ENCODE results near the gene SCAF11. TPM values are rescaled to one million over a fixed set of nuclear protein-coding genes. Genes with fewer than 3 reads are reported as not detected.

SCAF11 gene
- total RNA-seq, 2 donors from 2014 or later, result 105 to 114 TPM

DNA sequence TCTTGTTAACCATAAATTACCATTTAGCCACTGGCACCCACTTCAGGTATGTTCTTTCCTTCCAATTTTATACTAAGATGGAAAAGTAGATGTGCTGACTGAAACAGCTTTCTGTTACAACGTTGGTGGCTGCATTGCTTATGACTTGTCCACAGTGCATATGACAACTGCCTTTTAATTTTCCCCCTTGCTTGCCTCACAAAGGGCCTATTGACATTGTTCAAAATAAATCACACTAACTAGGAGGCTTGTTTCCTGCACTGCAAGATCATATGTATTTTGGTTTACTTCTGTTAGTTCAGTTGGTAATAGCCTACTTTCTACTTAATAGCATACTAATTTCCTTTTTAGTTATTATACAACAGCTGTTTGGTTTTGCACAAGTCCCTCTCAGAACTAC is 55.4 kb downstream of the SCAF11 start:
- intact Hi-C loops (cut with DNase I), result no loop called here
- DNase-seq (ENCODE audit: low spot score), result no peak

GRCh38 chr12:45933504-45933903 is 56.9 kb downstream of the SCAF11 start:
- no peak for DNase-seq (ENCODE audit: low spot score)
- intact Hi-C loops (cut with DNase I), result no loop called here

GRCh38 chr12:45930369-45930768 is 60.0 kb downstream of the SCAF11 start:
- no peak for DNase-seq (ENCODE audit: low spot score)
- intact Hi-C loops (cut with DNase I), result no loop called here

DNA sequence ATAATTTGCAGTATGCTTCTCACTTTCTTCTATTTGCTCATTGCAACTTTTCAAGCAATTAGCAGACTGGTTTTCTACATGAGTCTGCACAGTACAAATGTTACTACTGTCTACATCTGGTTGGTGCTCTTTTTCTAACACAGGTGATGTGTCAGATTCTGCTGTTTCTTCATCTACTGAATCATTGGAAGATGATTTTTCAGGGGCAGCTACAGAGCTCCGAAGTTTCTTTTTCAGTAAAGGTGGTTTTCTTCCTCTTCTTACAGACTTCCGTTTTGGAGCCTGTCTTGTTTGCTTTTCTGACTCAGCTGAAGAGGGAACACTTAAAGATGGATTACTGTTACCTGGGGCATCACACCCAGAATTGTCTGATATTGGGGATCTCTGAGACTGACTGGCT is 62.1 kb downstream of the SCAF11 start:
- no peak for DNase-seq (ENCODE audit: low spot score)
- intact Hi-C loops (cut with DNase I), result no loop called here

DNA sequence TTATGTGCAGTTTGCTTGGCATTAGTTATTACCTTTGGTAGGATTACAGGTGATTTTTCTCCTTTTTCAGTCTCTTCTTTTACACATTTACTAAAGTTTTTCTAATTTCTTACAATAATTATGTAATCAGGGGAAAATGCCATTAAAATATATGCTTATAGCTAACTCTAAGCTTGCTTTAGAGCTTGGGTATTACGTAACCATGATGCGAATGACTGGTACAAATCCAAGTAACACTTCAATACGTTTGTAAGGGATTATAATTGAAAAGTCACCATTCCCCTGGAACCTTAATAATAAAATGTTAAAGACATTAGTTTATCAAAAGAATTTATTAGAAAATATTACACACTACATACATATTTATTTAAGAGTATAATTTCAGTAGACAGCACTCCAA is 71.6 kb downstream of the SCAF11 start:
- DNase-seq (ENCODE audit: low spot score), result no peak
- intact Hi-C loops (cut with DNase I), result no loop called here

- no peak for DNase-seq (ENCODE audit: low spot score)
- intact Hi-C loops (cut with DNase I), result no loop called here
Measured at GRCh38 chr12:45915405-45915804, 75.0 kb downstream of the SCAF11 start.

- DNase-seq (ENCODE audit: low spot score), result no peak
- intact Hi-C loops (cut with DNase I), result no loop called here
Measured at GRCh38 chr12:45914090-45914489, 76.3 kb downstream of the SCAF11 start.

GRCh38 chr12:45913631-45914030 is 76.7 kb downstream of the SCAF11 start:
- DNase-seq (ENCODE audit: low spot score), result no peak
- intact Hi-C loops (cut with DNase I), result no loop called here

- no peak for DNase-seq (ENCODE audit: low spot score)
- intact Hi-C loops (cut with DNase I), result no loop called here
Measured at GRCh38 chr12:45912774-45913173, 77.6 kb downstream of the SCAF11 start.

- DNase-seq (ENCODE audit: low spot score), result no peak
- intact Hi-C loops (cut with DNase I), result no loop called here
Measured at GRCh38 chr12:45909041-45909713, 81.2 kb downstream of the SCAF11 start.

- intact Hi-C loops (cut with DNase I), result no loop called here
- DNase-seq (ENCODE audit: low spot score), result no peak
Measured at GRCh38 chr12:45907955-45908354, 82.4 kb downstream of the SCAF11 start.

- DNase-seq (ENCODE audit: low spot score), result no peak
- intact Hi-C loops (cut with DNase I), result no loop called here
Measured at GRCh38 chr12:45898094-45898493, 92.3 kb downstream of the SCAF11 start.

GRCh38 chr12:45895961-45896360 is 94.4 kb downstream of the SCAF11 start:
- intact Hi-C loops (cut with DNase I), result no loop called here
- DNase-seq (ENCODE audit: low spot score), result no peak

GRCh38 chr12:45893240-45893639 is 97.1 kb downstream of the SCAF11 start:
- no peak for DNase-seq (ENCODE audit: low spot score)
- intact Hi-C loops (cut with DNase I), result no loop called here

- intact Hi-C loops (cut with DNase I), result no loop called here
Measured at GRCh38 chr12:45890276-45890675, 100.1 kb downstream of the SCAF11 start.

DNA sequence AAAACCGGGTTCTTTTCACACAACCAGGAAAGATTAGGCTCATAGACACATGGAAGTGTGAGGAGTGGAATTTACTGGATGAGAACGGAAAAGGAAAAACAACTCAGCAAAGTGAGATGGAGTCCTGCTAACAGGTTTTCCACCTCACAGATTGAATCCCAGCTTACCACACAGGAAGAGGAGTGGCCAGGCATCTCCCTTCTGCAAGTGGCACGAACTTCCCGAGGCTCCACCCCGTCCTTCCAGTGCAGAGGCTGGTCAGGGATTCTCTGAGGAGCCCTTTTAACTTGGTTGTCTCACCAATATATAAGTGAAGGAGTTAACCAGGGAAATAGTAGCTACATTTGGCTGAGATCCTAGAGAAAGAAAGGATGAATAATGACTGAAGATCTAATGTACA is 102.8 kb downstream of the SCAF11 start:
- DNase-seq (ENCODE audit: low spot score), result no peak

More at GRCh38 chr12:45890276-45890675, 100.1 kb downstream of the SCAF11 start:
- DNase-seq (ENCODE audit: low spot score), result no peak

DNA sequence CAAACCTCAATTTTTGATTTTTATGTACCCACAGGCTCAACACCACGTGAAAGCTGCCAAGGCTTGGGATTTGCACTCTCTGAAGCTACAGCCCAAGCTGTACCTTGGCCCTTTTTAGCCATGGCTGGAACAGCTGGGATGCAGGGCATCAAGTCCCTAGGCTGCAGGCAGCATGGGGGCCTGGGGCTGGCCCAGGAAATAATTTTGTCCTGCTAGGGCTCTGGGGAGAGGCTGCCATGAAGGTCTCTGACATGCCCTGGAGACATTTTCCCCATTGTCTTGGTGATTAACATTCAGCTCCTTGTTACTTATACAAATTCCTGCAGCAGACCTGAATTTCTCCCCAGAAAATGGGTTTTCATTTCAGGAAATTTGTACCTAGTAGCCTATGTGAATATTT is 103.7 kb downstream of the SCAF11 start:
- intact Hi-C loops (cut with DNase I), result no loop called here

More for the DNA sequence above, 102.8 kb downstream of the SCAF11 start:
- intact Hi-C loops (cut with DNase I), result no loop called here

DNA sequence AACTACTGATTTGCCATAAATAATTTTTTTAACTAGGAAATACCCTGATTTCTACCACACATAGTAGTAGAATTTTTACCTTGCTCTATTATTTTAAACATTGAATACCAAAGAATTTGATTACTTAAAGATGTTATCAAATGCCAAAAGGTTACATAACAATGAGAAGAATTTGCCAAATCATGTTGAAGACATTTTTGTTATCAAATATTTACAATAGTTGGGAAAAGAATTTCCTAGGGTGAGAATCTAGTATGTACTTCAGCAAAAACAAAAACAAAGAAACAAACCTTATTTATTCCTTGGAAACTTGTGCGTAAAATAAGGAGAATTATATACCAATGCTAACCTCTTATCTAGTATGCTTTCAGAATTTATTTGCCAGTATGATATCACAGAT is 107.2 kb downstream of the SCAF11 start:
- no peak for DNase-seq (ENCODE audit: low spot score)
- intact Hi-C loops (cut with DNase I), result no loop called here

More for the DNA sequence above, 103.7 kb downstream of the SCAF11 start:
- DNase-seq (ENCODE audit: low spot score), result no peak

GRCh38 chr12:45880533-45880932 is 109.8 kb downstream of the SCAF11 start:
- no peak for DNase-seq (ENCODE audit: low spot score)
- intact Hi-C loops (cut with DNase I), result no loop called here

GRCh38 chr12:45879363-45879895 is 110.9 kb downstream of the SCAF11 start:
- intact Hi-C loops (cut with DNase I), result no loop called here
- DNase-seq (ENCODE audit: low spot score), result no peak

DNA sequence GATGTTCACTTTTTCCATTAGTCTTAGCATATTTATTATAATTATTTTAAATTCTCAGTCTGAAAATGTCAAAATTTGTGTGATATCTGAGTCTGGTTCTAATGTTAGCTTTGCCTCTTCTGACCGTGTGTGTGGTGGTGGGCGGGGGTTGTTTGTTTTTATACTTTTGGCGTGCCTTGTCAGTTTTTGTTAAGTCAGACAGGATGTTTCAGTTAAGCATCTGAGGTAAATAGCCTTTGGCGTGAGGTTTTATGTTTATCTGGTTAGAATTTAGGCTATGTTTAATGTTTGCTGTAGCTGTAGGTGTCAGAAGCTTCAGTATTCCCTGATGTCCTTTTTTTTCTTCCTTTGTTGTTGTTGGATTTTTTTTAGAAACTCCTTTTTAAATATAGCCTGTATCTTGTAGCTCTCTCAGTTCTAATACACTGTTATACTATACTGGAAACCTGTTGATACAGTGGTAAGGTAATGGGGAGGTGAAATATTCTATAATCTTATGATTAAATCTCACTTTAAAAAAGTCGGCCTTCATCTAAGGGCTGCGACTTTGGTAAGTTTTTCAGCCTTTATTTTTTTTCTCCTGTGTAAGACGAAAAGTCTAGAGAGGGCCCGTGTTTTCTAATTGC is 111.6 kb downstream of the SCAF11 start:
- DNase-seq (ENCODE audit: low spot score), result no peak
- intact Hi-C loops (cut with DNase I), result no loop called here
